Measurements from ENCODE around the gene LMTK3.

DNA sequence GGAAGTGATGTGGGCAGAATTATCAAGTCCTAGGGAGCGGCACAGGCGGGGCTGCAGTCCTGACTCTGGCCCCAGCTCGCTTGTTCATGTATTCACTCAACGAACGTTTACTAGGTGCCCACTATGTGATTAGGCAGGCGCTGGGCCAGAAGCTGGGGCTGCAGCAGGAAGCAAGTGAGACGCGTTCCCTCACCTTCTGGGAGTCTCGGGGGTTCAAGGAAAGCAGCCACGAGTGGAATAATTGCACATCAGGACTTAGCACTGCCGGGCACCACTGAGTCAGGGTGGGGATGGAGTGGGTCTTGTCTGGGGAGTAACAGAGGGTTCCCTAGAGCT, 2.5 kb upstream of the LMTK3 start:
- TF ChIP-seq, protein P1, sequence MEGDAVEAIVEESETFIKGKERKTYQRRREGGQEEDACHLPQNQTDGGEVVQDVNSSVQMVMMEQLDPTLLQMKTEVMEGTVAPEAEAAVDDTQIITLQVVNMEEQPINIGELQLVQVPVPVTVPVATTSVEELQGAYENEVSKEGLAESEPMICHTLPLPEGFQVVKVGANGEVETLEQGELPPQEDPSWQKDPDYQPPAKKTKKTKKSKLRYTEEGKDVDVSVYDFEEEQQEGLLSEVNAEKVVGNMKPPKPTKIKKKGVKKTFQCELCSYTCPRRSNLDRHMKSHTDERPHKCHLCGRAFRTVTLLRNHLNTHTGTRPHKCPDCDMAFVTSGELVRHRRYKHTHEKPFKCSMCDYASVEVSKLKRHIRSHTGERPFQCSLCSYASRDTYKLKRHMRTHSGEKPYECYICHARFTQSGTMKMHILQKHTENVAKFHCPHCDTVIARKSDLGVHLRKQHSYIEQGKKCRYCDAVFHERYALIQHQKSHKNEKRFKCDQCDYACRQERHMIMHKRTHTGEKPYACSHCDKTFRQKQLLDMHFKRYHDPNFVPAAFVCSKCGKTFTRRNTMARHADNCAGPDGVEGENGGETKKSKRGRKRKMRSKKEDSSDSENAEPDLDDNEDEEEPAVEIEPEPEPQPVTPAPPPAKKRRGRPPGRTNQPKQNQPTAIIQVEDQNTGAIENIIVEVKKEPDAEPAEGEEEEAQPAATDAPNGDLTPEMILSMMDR (conservative IDR thresholded peaks at IDR 0.05): no peak
- TF ChIP-seq ZFX (IDR thresholded peaks at IDR 0.05): no peak

Measured in C4-2B (cell line).